H9 (cell line): ENCODE results near the gene ZMPSTE24. TPM values are rescaled to one million over a fixed set of nuclear protein-coding genes. Genes with fewer than 3 reads are reported as not detected.

Experiments used
- DNase-seq: peaks from one replicate; pipeline ENCODE4 v3.0.0-alpha.2; 2017
- H2AFZ ChIP-seq: one replicate; pipeline ENCODE4 v1.6.1; 2013; ENCODE audit warnings: mild to moderate bottlenecking, low read length, control low read depth, moderate library complexity
- H2AK5ac ChIP-seq: 2 replicates; pipeline ENCODE4 v1.6.1; 2013; ENCODE audit warnings: low read length, control low read depth, mixed read lengths; ENCODE audit not compliant: insufficient read length
- H2BK120ac ChIP-seq: one replicate; pipeline ENCODE4 v1.6.1; 2013; ENCODE audit warnings: low read depth, mild to moderate bottlenecking, low read length, control low read depth, inconsistent platforms; ENCODE audit not compliant: poor library complexity, severe bottlenecking
- H2BK12ac ChIP-seq: 2 replicates; pipeline ENCODE4 v1.6.1; 2013; ENCODE audit warnings: low read length, control low read depth, mixed read lengths, low read depth; ENCODE audit not compliant: insufficient read length
- H2BK15ac ChIP-seq: 2 replicates; pipeline ENCODE4 v1.6.1; 2013; ENCODE audit warnings: low read depth, low read length, control low read depth
- H2BK20ac ChIP-seq: one replicate; pipeline ENCODE4 v1.6.1; 2013; ENCODE audit warnings: low read depth, mild to moderate bottlenecking, low read length, control low read depth, inconsistent platforms; ENCODE audit not compliant: poor library complexity, severe bottlenecking
- H2BK5ac ChIP-seq: 2 replicates; pipeline ENCODE4 v1.6.1; 2013; ENCODE audit warnings: low read length, control low read depth, mixed read lengths; ENCODE audit not compliant: insufficient read length
- H3K14ac ChIP-seq: 2 replicates; pipeline ENCODE4 v1.6.1; 2013; ENCODE audit warnings: low read length, control low read depth; ENCODE audit not compliant: insufficient read depth
- H3K18ac ChIP-seq: 2 replicates; pipeline ENCODE4 v1.6.1; 2013; ENCODE audit warnings: low read depth, mild to moderate bottlenecking, mixed read lengths, low read length, control low read depth; ENCODE audit not compliant: insufficient read length
- H3K23ac ChIP-seq: 2 replicates; pipeline ENCODE4 v1.6.1; 2013; ENCODE audit warnings: low read length, control low read depth, mixed read lengths, low read depth; ENCODE audit not compliant: insufficient read length
- H3K23me2 ChIP-seq: 2 replicates; pipeline ENCODE4 v1.6.1; 2013; ENCODE audit warnings: low read depth, mild to moderate bottlenecking, mixed read lengths, low read length, control low read depth; ENCODE audit not compliant: insufficient read length, poor library complexity, severe bottlenecking
- H3K27ac ChIP-seq: 2 replicates; pipeline ENCODE4 v1.5.1; 2013; ENCODE audit warnings: low read length, control low read depth, mixed read lengths, low read depth; ENCODE audit not compliant: insufficient read length
- H3K27me3 ChIP-seq: 2 replicates; pipeline ENCODE4 v1.6.1; 2013; ENCODE audit warnings: low read length, control low read depth, inconsistent platforms; ENCODE audit not compliant: insufficient read depth
- H3K4ac ChIP-seq: 2 replicates; pipeline ENCODE4 v1.6.1; 2013; ENCODE audit warnings: low read depth, mild to moderate bottlenecking, control low read depth, inconsistent platforms, low read length, moderate library complexity
- H3K4me1 ChIP-seq: 2 replicates; pipeline ENCODE4 v1.6.1; 2013; ENCODE audit warnings: low read length, control low read depth, inconsistent platforms; ENCODE audit not compliant: insufficient read depth
- H3K4me2 ChIP-seq: 2 replicates; pipeline ENCODE4 v1.6.1; 2013; ENCODE audit warnings: low read length, control low read depth, mixed read lengths; ENCODE audit not compliant: insufficient read length, insufficient read depth
- H3K56ac ChIP-seq: 2 replicates; pipeline ENCODE4 v1.6.1; 2013; ENCODE audit warnings: low read depth, mild to moderate bottlenecking, mixed read lengths, low read length, control low read depth; ENCODE audit not compliant: insufficient read length
- H3K79me1 ChIP-seq: 2 replicates; pipeline ENCODE4 v1.6.1; 2013; ENCODE audit warnings: low read depth, mild to moderate bottlenecking, moderate library complexity, low read length, control low read depth, inconsistent platforms; ENCODE audit not compliant: insufficient read depth, poor library complexity, severe bottlenecking
- H3K79me2 ChIP-seq: 2 replicates; pipeline ENCODE4 v1.6.1; 2013; ENCODE audit warnings: low read length, control low read depth, inconsistent platforms; ENCODE audit not compliant: insufficient read depth
- H3K9ac ChIP-seq: 2 replicates; pipeline ENCODE4 v1.6.1; 2013; ENCODE audit warnings: low read length, control low read depth, mixed read lengths; ENCODE audit not compliant: insufficient read length; ENCODE audit errors: extremely low read depth
- H3K9me3 ChIP-seq: one replicate; pipeline ENCODE4 v1.6.1; 2013; ENCODE audit warnings: low read depth, low read length, inconsistent platforms; ENCODE audit not compliant: control insufficient read depth
- H3T11ph ChIP-seq: one replicate; pipeline ENCODE4 v1.6.1; 2013; ENCODE audit warnings: mild to moderate bottlenecking, low read length, control low read depth, inconsistent platforms
- H4K20me1 ChIP-seq: one replicate; pipeline ENCODE4 v1.6.1; 2013; ENCODE audit not compliant: control insufficient read depth, insufficient read length, insufficient read depth
- H4K5ac ChIP-seq: 2 replicates; pipeline ENCODE4 v1.6.1; 2013; ENCODE audit warnings: low read depth, mild to moderate bottlenecking, mixed read lengths, low read length, control low read depth; ENCODE audit not compliant: insufficient read length
- H4K8ac ChIP-seq: replicated peaks from 2 replicates; pipeline ENCODE4 v1.6.1; 2013; ENCODE audit warnings: low read length, control low read depth, mixed read lengths, low read depth; ENCODE audit not compliant: insufficient read length
- H4K91ac ChIP-seq: 2 replicates; pipeline ENCODE4 v1.6.1; 2013; ENCODE audit warnings: low read depth, mild to moderate bottlenecking, moderate library complexity, mixed read lengths, low read length, control low read depth; ENCODE audit not compliant: insufficient read length
- H3K27ac Mint-ChIP-seq, 3 experiments: 2 replicates in 2 of 3; 3 replicates in 1 of 3; pipeline ENCODE4 v1.8.0; 2020 to 2021; ENCODE audit warnings: mixed read lengths in 3 of 3, mild to moderate bottlenecking in 1 of 3, moderate library complexity in 1 of 3
- H3K27me3 Mint-ChIP-seq: 2 replicates; pipeline ENCODE4 v1.8.0; 2021; ENCODE audit warnings: low read depth, mild to moderate bottlenecking, moderate library complexity, mixed read lengths
- H3K36me3 Mint-ChIP-seq, 3 experiments: 2 replicates in 2 of 3; 3 replicates in 1 of 3; pipeline ENCODE4 v1.8.0; 2020 to 2021; ENCODE audit warnings: low read depth in 3 of 3, mixed read lengths in 3 of 3; ENCODE audit not compliant: insufficient read depth in 1 of 3
- H3K4me1 Mint-ChIP-seq, 2 experiments: 2 replicates each; pipeline ENCODE4 v1.8.0; 2020; ENCODE audit warnings: mixed read lengths in 2 of 2
- H3K4me3 Mint-ChIP-seq, 2 experiments: 2 replicates in 1 of 2; 3 replicates in 1 of 2; pipeline ENCODE4 v1.8.0; 2020 to 2021; ENCODE audit warnings: mild to moderate bottlenecking in 2 of 2, mixed read lengths in 2 of 2, moderate library complexity in 1 of 2
- H3K9me3 Mint-ChIP-seq, 2 experiments: 2 replicates in 1 of 2; 3 replicates in 1 of 2; pipeline ENCODE4 v1.8.0; 2020; ENCODE audit warnings: mild to moderate bottlenecking in 2 of 2, mixed read lengths in 2 of 2, moderate library complexity in 1 of 2
- WGBS: extraction: QIAGEN DNeasy Blood & Tissue Kit; methylation state at CpG from one replicate; pipeline ENCODE4 v1.1.7; 2013; ENCODE audit warnings: missing lambda C conversion rate, low lambda C conversion rate, mixed read lengths; ENCODE audit not compliant: insufficient read length; ENCODE audit errors: extremely low coverage; 5-methylcytosine and 5-hydroxymethylcytosine counted together
- total RNA-seq: library from RNA; stranded (reverse); gene quantifications from 2 replicates; pipeline ENCODE4 v1.2.1, GENCODE V29; 2021
- TF ChIP-seq, protein P1 (sequence below): fragments of 200-600 bp; sonication (generic); conservative IDR thresholded peaks from 3 replicates; pipeline ENCODE4 v1.8.0; 2021; ENCODE audit warnings: antibody characterized with exemption, mild to moderate bottlenecking

ZMPSTE24 gene
- total RNA-seq, 1 experiment from 2014 or later = 47.6 TPM

- Histone ChIP-seq H3K9ac (no peak overlapping the region), H3K23me2 (no peaks in the 10 kb centered on the region), H3T11ph (no peak overlapping the region), H2AK5ac (no peak overlapping the region), H3K18ac (no peak overlapping the region), H2BK15ac (no peak overlapping the region), H4K91ac (no peak overlapping the region), H3K27me3 (no peaks in the 10 kb centered on the region), H3K14ac (no peak overlapping the region), H2BK120ac (no peak overlapping the region), H4K5ac (no peak overlapping the region), H4K8ac (no peak overlapping the region), H2BK20ac (no peak overlapping the region), H2AFZ (no peak overlapping the region), H3K4me2 (no peak overlapping the region), H4K20me1 (no peaks in the 10 kb centered on the region), H2BK5ac (no peak overlapping the region), H3K79me2 (no peaks in the 10 kb centered on the region), H3K79me1 (no peaks in the 10 kb centered on the region), H2BK12ac (no peak overlapping the region), H3K4ac (no peak overlapping the region), H3K9me3 (no peaks in the 10 kb centered on the region), H3K56ac (no peak overlapping the region), H3K23ac (no peak overlapping the region), H3K4me1 (no peaks in the 10 kb centered on the region), H3K27ac (no peak overlapping the region)
- TF ChIP-seq, protein P1, sequence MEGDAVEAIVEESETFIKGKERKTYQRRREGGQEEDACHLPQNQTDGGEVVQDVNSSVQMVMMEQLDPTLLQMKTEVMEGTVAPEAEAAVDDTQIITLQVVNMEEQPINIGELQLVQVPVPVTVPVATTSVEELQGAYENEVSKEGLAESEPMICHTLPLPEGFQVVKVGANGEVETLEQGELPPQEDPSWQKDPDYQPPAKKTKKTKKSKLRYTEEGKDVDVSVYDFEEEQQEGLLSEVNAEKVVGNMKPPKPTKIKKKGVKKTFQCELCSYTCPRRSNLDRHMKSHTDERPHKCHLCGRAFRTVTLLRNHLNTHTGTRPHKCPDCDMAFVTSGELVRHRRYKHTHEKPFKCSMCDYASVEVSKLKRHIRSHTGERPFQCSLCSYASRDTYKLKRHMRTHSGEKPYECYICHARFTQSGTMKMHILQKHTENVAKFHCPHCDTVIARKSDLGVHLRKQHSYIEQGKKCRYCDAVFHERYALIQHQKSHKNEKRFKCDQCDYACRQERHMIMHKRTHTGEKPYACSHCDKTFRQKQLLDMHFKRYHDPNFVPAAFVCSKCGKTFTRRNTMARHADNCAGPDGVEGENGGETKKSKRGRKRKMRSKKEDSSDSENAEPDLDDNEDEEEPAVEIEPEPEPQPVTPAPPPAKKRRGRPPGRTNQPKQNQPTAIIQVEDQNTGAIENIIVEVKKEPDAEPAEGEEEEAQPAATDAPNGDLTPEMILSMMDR = no peak
- H3K4me3 Mint-ChIP-seq = no peak overlapping the region
- H3K9me3 Mint-ChIP-seq = no peaks in the 10 kb centered on the region
- no peak overlapping the region for H3K27ac Mint-ChIP-seq
- no peaks in the 10 kb centered on the region for H3K27me3 Mint-ChIP-seq
- peaks cover 9 to 56% (median 50%) of the 10 kb centered on the region in 3 experiments; a peak in 6 of 7 replicates for H3K36me3 Mint-ChIP-seq
- H3K4me1 Mint-ChIP-seq = peaks cover 4 to 8% of the 10 kb centered on the region in 2 experiments; a peak in 2 of 4 replicates
- no peak for DNase-seq
- no CpG with 5 or more reads among the region's 4 CpGs for WGBS
Measured at GRCh38 chr1:40273547-40274166, 15.6 kb downstream of the ZMPSTE24 start.
